H4 (cell line): ENCODE measurements around the gene GRP. TPM values are rescaled to one million over a fixed set of nuclear protein-coding genes. Genes with fewer than 3 reads are reported as not detected.

Experiments used
- DNase-seq: peaks from one replicate; pipeline ENCODE4 v3.0.0-alpha.2; 2015; ENCODE audit warnings: low spot score
- total RNA-seq: library from RNA; depleted of rRNA; stranded (reverse); fragments of >200 nt; shearing (Covaris generic); gene quantifications from 2 replicates; pipeline ENCODE4 v1.2.3, GENCODE V29; 2014

Gene GRP
- total RNA-seq, 1 experiment from 2014 or later: not detected

DNA sequence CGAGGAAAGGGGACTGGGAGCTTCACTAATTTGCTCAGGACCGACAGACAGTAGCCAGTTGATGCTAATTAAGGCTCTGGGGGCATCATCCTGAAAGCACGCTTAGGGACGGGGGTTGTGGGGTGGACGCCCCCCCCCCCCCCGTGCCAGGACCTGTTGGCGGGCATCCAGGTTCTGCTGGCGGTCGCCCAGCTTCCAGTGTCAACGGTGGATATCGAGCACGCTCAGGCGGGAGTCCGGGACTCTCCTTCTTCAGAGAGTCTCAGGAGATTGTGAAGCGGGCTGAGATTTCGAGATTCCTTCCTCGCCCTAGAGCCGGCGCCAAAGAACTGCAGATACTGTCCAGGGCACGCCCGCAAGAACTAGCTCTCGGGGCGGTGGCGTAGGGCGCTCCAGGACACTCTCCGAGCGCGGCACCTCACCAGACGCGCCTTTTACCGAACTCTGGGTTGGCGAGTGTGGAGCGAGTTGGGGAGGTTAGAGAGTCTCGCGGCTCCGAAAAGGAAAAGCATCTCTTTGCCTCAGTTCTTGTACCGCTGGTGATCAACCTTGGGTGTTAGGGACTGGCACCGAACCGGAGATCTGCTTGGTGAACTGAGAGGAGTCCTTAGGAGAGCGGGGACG, 47.7 kb downstream of the GRP start:
- DNase-seq: no peak

DNA sequence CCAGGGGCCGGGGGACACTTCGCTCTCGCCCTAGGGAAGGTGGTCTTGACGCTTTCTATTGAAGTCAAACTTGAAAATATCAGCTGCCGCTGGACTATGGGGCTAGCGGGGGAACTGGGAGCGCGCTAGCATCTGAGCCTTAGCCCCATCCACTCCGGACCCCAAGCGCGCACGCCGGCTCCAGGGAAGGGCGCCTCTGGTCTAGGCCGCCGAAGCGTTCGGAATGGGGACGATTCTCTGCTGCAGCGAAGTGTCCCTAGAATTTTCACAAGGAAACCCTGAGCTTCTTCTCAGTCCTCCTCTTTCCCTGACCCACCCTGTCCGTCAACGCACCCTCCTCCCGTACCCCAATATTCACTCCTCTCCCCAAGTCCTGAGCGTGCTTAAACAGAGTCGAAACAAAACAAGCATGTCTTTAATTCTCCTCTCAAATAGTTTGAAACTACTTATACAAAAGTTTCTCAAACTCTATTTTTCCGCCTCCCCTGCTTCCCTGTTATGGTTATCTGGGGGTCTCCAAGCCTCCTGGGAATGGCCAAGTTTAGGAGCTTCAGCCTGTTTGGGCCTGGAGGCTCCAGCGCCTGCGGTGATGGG, 48.3 kb downstream of the GRP start:
- DNase-seq: no peak

DNA sequence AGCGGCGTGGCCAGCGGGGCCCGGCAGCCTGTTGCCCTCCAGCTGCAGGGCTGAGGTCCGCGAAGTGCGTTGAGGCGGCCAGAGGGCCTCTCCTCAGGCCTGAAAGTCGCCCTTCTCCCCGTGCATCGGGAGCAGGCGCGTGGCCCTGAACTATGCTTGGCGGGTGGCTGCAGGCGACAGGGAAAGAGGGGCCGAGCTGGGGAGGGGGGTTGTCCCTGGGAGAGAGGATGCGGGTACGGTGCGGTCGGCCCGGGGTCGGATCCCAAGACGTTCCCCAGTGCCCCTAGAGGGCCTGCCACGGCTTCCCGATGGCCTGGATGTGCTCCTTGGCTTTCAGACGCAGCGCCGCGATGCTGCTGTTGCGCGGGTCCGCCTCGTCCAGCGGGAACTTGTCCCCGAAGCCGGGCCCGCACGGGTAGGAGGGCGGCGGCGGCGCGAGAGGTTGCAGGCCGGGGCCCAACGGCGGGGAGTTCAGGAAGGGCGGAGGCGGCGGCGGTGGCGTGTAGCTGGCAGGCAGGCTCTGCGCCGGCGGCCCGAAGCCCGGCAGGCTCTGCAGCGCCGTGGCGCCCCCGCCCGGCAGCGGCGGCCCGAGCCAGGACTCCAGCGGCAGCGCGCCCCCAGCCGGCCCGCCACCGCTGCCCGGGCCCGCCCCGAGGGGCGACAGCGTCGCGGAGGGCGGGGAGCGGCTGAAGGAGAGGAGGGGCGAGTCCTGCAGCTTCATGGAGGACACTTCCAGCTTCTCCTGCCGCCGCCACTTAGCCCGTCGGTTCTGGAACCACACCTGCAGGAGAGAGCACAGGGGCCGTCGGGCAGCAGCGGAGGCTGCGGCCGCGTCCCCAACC, 49.0 kb downstream of the GRP start:
- no peak for DNase-seq

GRCh38 chr18:59269563-59270119, 49.7 kb downstream of the GRP start:
- DNase-seq: no peak

GRCh38 chr18:59270689-59271257, 50.8 kb downstream of the GRP start:
- DNase-seq: peak; percentile 36

- DNase-seq: no peak
Observed at GRCh38 chr18:59271606-59272220, 51.8 kb downstream of the GRP start.

GRCh38 chr18:59272221-59272888, 52.4 kb downstream of the GRP start:
- DNase-seq: no peak

- DNase-seq: no peak
Observed at GRCh38 chr18:59272891-59273758, 53.2 kb downstream of the GRP start, which contains the start of gene RAX. Gene RAX (minus strand): TSS chr18:59273454. CDS start chr18:59273206, 248 bp downstream.

DNA sequence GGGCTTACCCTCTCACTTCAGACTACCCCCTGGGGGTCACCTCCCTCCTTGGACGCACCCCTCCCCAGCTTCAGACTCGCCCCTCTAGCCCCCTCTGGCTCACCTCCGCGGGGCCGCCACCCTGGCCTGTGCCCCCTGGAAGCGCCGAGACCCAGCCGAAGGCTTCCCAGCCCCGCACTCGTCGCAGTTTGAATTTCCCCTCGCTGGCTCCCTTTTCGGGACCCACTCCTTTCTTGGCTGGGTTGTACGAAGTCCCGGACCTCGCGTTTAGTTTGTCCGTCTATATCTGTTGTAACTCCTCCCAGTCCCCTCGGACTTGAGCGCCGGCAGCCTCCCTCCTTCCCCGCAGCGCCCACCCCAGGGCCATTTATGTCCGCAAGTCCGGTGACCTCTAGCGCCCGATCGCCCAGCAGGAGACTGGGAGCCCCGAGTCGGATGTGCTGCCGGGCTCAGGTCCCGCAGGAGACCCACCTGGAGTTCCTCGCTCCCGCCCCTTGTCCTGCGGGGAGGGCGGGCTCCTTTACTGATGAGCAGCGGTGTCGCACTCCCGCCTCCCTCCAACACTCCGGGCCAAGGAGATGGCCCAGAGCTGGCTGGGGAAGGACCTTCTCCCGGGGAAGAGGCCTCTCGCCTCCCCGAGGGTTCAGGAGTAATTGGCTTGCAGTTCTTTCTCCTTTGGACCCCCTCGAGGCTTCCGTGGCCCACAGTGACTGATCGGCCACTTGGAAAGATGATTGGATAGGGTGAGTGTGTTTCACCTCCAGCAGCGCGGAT, 54.0 kb downstream of the GRP start:
- no peak for DNase-seq

DNA sequence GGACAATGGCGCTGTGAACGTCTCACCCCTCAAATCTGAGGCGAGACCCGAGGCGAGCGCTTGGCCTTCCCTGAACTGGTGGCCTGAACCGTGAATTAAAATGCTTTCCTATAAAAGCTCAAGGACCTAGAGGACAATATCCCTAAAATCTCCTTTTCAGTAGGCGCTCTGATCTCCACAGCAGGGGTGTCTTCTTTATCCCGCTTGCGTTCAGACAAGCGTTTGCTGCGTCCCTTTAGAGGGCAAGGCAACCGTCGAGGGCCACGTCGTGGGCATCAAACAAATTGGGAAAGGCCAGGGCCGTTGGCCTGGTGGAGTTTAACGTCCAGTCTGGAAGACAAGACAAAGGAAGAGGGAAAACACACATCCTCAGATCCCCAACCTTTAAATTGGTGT, 54.6 kb downstream of the GRP start:
- no peak for DNase-seq

DNA sequence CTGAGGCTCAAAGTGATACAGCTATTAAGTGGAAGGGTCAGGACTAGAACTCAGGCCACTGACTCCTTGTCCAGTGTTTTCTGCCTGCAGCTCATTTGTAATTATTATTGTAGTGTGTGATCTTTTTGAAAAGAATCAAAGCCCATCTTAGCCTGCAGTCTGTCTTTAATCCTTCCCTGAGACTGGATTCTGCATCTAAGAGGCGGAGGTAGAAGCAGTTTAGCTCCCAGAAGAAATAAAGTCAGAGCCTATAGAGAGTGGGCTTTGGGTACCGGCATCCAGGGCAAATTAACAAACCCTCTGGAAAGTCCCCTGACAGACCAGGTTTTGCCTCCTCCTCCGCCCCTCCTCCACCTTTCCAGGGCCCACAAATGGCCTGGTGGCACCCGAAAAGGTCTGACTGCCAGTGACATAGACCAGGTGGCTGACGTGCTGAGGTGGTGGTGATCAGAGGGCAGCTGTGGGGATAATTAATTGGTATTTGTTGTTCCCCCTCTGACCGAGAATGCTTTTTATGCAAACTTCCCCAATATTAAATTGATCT, 55.5 kb downstream of the GRP start:
- DNase-seq: no peak

GRCh38 chr18:59276047-59276446, 56.1 kb downstream of the GRP start:
- no peak for DNase-seq

GRCh38 chr18:59278793-59279192, 58.8 kb downstream of the GRP start:
- DNase-seq: no peak

GRCh38 chr18:59279193-59279592, 59.2 kb downstream of the GRP start:
- DNase-seq: no peak

GRCh38 chr18:59279722-59280121, 59.8 kb downstream of the GRP start:
- DNase-seq: no peak
